ENCODE data around the gene SLC25A21.

Gene SLC25A21

GRCh38 chr14:36844443-36845195 is 327.8 kb downstream of the SLC25A21 start:
- H3K79me2 ChIP-seq (ENCODE audit: control insufficient read depth, low read length): no peaks in the 10 kb centered on the region
- no peak for TF ChIP-seq EZH2phosphoT487 (IDR thresholded peaks at IDR 0.05; ENCODE audit: borderline replicate concordance, low read length)
- TF ChIP-seq, protein P1, sequence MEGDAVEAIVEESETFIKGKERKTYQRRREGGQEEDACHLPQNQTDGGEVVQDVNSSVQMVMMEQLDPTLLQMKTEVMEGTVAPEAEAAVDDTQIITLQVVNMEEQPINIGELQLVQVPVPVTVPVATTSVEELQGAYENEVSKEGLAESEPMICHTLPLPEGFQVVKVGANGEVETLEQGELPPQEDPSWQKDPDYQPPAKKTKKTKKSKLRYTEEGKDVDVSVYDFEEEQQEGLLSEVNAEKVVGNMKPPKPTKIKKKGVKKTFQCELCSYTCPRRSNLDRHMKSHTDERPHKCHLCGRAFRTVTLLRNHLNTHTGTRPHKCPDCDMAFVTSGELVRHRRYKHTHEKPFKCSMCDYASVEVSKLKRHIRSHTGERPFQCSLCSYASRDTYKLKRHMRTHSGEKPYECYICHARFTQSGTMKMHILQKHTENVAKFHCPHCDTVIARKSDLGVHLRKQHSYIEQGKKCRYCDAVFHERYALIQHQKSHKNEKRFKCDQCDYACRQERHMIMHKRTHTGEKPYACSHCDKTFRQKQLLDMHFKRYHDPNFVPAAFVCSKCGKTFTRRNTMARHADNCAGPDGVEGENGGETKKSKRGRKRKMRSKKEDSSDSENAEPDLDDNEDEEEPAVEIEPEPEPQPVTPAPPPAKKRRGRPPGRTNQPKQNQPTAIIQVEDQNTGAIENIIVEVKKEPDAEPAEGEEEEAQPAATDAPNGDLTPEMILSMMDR (IDR thresholded peaks at IDR 0.05; ENCODE audit: low read depth, low read length, poor library complexity, severe bottlenecking): no peak
- no peaks in the 10 kb centered on the region for H3K27me3 ChIP-seq (ENCODE audit: control insufficient read depth, low read length)
- no peak overlapping the region for H3K27ac ChIP-seq (ENCODE audit: low read depth, low read length)
- no peaks in the 10 kb centered on the region for H3K9me2 ChIP-seq (replicated peaks; ENCODE audit: control insufficient read depth, low read length)
- no peaks in the 10 kb centered on the region for H3K4me1 ChIP-seq (ENCODE audit: control insufficient read depth, low read length)
- H3F3A ChIP-seq (ENCODE audit: control insufficient read depth, insufficient read depth): no peaks in the 10 kb centered on the region
- H3K9me3 ChIP-seq (ENCODE audit: control insufficient read depth, insufficient read depth, low read length): no peaks in the 10 kb centered on the region
- no peaks in the 10 kb centered on the region for H3K36me3 ChIP-seq (ENCODE audit: control insufficient read depth, low read length)
- no peak overlapping the region for H3K4me3 ChIP-seq (ENCODE audit: low read length)
- H4K20me1 ChIP-seq (ENCODE audit: control insufficient read depth, insufficient read depth, low read depth, low read length): no peaks in the 10 kb centered on the region
- no peak overlapping the region for H3K4me2 ChIP-seq (ENCODE audit: low read length)

GRCh38 chr14:36843410-36843809 is 329.0 kb downstream of the SLC25A21 start:
- H3K27me3 ChIP-seq (ENCODE audit: control insufficient read depth, low read length): no peaks in the 10 kb centered on the region
- TF ChIP-seq, protein P1 (IDR thresholded peaks at IDR 0.05; ENCODE audit: low read depth, low read length, poor library complexity, severe bottlenecking): no peak
- TF ChIP-seq EZH2phosphoT487 (IDR thresholded peaks at IDR 0.05; ENCODE audit: borderline replicate concordance, low read length): no peak

GRCh38 chr14:36835128-36835527 is 337.3 kb downstream of the SLC25A21 start:
- no peaks in the 10 kb centered on the region for H3K4me1 ChIP-seq (ENCODE audit: control insufficient read depth, low read length)
- no peak overlapping the region for H3K27ac ChIP-seq (ENCODE audit: low read depth, low read length)
- H3K36me3 ChIP-seq (ENCODE audit: control insufficient read depth, low read length): no peaks in the 10 kb centered on the region
- H3K9me2 ChIP-seq (replicated peaks; ENCODE audit: control insufficient read depth, low read length): no peaks in the 10 kb centered on the region
- H3K4me2 ChIP-seq (ENCODE audit: low read length): no peak overlapping the region
- H3K4me3 ChIP-seq (ENCODE audit: low read length): no peak overlapping the region
- no peaks in the 10 kb centered on the region for H3K27me3 ChIP-seq (ENCODE audit: control insufficient read depth, low read length)
- no peaks in the 10 kb centered on the region for H4K20me1 ChIP-seq (ENCODE audit: control insufficient read depth, insufficient read depth, low read depth, low read length)
- TF ChIP-seq EZH2phosphoT487 (IDR thresholded peaks at IDR 0.05; ENCODE audit: borderline replicate concordance, low read length): no peak
- TF ChIP-seq, protein P1 (IDR thresholded peaks at IDR 0.05; ENCODE audit: low read depth, low read length, poor library complexity, severe bottlenecking): no peak
- no peaks in the 10 kb centered on the region for H3K9me3 ChIP-seq (ENCODE audit: control insufficient read depth, insufficient read depth, low read length)
- H3F3A ChIP-seq (ENCODE audit: control insufficient read depth, insufficient read depth): no peaks in the 10 kb centered on the region
- H3K79me2 ChIP-seq (ENCODE audit: control insufficient read depth, low read length): no peaks in the 10 kb centered on the region

More at GRCh38 chr14:36843410-36843809, 329.0 kb downstream of the SLC25A21 start:
- H3F3A ChIP-seq (ENCODE audit: control insufficient read depth, insufficient read depth): no peaks in the 10 kb centered on the region
- H3K9me2 ChIP-seq (replicated peaks; ENCODE audit: control insufficient read depth, low read length): no peaks in the 10 kb centered on the region
- no peaks in the 10 kb centered on the region for H3K4me1 ChIP-seq (ENCODE audit: control insufficient read depth, low read length)
- no peak overlapping the region for H3K4me2 ChIP-seq (ENCODE audit: low read length)
- H3K36me3 ChIP-seq (ENCODE audit: control insufficient read depth, low read length): no peaks in the 10 kb centered on the region
- H3K9me3 ChIP-seq (ENCODE audit: control insufficient read depth, insufficient read depth, low read length): no peaks in the 10 kb centered on the region
- H3K27ac ChIP-seq (ENCODE audit: low read depth, low read length): no peak overlapping the region
- H3K79me2 ChIP-seq (ENCODE audit: control insufficient read depth, low read length): no peaks in the 10 kb centered on the region
- H4K20me1 ChIP-seq (ENCODE audit: control insufficient read depth, insufficient read depth, low read depth, low read length): no peaks in the 10 kb centered on the region
- H3K4me3 ChIP-seq (ENCODE audit: low read length): no peak overlapping the region

All from DOHH2 (cell line).